GM21526 (cell line): ENCODE data around the gene IFT52.
A peak's percentile ranks its signal among the peaks of the same experiment; 100 is the strongest.

ENCODE experiments used
- ATAC-seq: cut with Tn5 transposase; IDR thresholded peaks from one replicate; pipeline ENCODE4 v1.9.1; 2021; ENCODE audit warnings: moderate library complexity; ENCODE audit not compliant: unreplicated experiment, low FRiP score

IFT52 gene

GRCh38 chr20:43681468-43681942 is 90.8 kb downstream of the IFT52 start:
- ATAC-seq, result peak; percentile 13

- ATAC-seq, result peak; percentile 87
Observed at GRCh38 chr20:43681991-43682410, 91.3 kb downstream of the IFT52 start.

- peak; percentile 35 for ATAC-seq
Observed at GRCh38 chr20:43682446-43682845, 91.7 kb downstream of the IFT52 start.

- no peak for ATAC-seq
Observed at GRCh38 chr20:43686820-43687219, 96.1 kb downstream of the IFT52 start.

GRCh38 chr20:43689165-43689564 is 98.4 kb downstream of the IFT52 start:
- no peak for ATAC-seq

- no peak for ATAC-seq
Observed at GRCh38 chr20:43690943-43691598, 100.3 kb downstream of the IFT52 start.

- ATAC-seq, result peak; percentile 46
Observed at GRCh38 chr20:43691928-43692524, 101.3 kb downstream of the IFT52 start.

GRCh38 chr20:43694763-43695162 is 104.0 kb downstream of the IFT52 start:
- ATAC-seq, result no peak

GRCh38 chr20:43695571-43695970 is 104.8 kb downstream of the IFT52 start:
- no peak for ATAC-seq
